ENCODE measurements around the gene ENDOG.

The ENDOG gene

DNA sequence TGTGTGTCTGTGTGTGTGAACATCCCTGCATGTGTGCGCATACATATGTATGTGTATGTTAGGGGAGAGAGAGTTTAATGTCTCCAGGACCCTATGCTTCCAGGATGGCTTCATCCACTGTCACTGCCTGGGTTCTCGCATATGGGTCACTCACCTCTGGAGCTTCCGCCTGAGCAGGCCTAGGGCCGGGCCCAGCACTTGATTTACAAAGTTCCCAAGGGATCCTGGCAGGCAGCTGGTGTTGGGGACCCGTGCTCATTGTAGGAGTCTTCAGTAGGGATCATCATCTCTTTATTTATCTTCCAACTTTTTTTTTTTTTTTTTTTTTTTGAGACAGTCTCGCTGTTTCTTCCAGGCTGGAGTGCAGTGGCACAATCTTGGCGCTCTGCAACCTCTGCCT, 18.2 kb upstream of the ENDOG start:
- no peak for DNase-seq (ENCODE audit: low spot score)

DNA sequence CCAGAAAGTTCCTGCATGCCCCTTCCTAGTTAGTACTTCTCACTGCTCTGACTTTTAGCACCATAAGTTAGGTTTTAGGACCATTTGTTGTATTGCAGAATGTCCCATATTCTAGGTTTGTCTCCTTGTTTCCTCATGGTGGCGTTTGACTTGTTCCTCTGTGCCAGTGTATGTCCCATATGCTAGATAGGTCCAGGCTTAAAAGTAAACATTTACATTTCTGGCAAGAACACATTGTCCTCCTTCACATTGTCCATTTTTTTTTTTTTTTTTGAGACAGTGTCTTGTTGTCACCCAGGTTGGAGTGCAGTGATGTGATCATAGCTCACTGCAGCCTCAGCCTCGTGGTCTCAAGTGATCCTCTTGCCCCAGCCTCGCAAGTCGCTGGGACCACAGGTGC, 15.8 kb upstream of the ENDOG start:
- DNase-seq (ENCODE audit: low spot score): no peak

- DNase-seq (ENCODE audit: low spot score): no peak
Measured at GRCh38 chr9:128805661-128806060, 12.6 kb upstream of the ENDOG start.

- DNase-seq (ENCODE audit: low spot score): no peak
Measured at GRCh38 chr9:128807827-128808226, 10.5 kb upstream of the ENDOG start.

- no peak for DNase-seq (ENCODE audit: low spot score)
Measured at GRCh38 chr9:128808543-128808942, 9.8 kb upstream of the ENDOG start.

DNA sequence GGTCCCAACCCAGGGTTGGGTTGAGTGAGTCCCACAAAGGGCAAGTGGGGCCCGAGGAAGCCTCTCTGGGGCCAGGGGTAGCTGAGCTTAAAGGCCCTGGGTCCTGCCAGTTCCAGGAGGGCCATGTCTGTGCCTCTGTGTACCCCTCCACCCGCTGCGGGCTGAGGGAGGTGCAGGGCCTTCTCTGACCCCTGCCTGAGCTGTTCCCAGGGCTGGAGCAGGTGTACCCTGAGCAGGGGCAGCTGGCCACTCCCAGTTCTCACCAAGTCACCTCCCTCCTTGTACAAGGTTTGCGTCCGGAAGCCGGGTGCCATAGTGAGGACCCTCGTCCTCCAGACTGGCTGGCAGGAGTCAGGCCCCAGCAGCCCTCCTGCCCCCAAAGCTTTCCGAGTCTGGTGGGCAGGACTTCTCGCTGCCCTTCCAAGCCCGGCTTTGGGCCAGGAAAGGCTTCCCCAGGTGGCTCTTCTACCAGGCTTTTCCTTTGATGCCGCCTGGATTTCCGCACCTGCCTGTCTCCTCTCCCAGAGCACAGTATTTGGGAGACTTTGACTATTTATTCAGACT, 9.2 kb upstream of the ENDOG start:
- DNase-seq (ENCODE audit: low spot score): no peak

DNA sequence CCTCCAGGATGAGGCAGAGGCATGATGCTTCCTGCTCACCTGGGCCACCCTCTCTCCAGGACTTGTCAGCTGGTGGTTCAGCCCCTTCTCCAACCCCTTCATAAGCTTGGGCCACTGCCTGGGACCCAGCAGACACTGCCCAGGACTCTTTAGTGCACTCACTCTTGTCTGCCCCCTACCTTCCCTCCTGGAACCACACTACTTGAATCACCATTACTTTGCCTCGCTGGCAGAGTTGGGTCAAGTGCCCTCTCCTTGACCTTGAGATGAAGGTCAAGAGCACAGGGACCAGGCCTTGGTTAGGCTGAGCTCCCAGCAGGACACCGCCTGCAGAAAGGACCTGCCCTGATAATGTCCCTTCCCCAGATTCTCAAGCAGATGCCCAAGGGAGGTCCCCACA, 8.5 kb upstream of the ENDOG start:
- DNase-seq (ENCODE audit: low spot score): no peak

- no peak for DNase-seq (ENCODE audit: low spot score)
Measured at GRCh38 chr9:128810873-128811272, 7.4 kb upstream of the ENDOG start.

- DNase-seq (ENCODE audit: low spot score): no peak
Measured at GRCh38 chr9:128818839-128819715, 777 bp downstream of the ENDOG start.

DNA sequence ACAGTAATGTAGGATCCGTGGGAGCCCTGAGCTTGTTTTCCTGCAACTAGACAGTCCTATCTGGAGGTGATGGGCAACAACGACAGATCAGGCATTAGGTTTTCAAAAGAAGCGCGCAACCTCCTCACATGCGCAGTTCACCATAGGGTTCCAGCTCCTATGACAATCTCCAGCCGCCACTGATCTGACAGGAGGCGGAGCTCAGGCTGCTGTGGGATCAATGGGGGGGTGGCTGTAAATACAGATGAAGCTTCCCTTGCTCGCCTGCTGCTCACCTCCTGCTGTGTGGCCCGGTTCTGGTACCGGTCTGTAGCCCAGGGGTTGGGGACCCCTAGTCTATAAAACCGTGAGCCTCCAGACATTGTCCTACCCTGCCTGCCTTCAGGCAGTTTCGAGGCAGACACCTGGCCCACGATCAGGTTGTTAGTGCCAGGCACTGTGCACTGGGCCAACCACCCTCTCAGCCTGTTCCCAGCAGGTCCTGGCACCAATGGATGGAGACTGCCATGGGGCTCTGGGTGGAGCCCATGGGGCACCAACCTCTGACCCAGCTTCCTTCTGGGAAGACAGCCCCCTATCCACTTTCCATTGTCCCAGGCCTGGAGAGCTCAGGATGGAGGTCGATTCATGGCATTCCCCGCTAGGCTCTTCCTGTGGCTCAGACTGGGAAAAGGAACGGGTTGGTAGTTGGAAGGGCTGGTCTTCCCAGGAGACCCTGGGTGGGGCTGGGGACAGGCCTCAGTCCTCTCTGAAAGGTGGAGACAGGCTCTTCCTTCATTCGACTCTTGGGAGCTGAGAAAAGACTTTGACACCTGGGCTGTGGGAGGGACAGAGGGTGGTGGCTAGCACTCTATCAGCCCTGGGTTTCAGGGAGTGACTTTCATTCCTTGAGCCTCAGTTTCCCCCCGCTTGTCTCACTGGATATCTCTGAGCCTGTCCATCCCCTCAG, 1.7 kb downstream of the ENDOG start:
- DNase-seq (ENCODE audit: low spot score): no peak

GRCh38 chr9:128820665-128821583, 2.6 kb downstream of the ENDOG start:
- DNase-seq (ENCODE audit: low spot score): no peak

DNA sequence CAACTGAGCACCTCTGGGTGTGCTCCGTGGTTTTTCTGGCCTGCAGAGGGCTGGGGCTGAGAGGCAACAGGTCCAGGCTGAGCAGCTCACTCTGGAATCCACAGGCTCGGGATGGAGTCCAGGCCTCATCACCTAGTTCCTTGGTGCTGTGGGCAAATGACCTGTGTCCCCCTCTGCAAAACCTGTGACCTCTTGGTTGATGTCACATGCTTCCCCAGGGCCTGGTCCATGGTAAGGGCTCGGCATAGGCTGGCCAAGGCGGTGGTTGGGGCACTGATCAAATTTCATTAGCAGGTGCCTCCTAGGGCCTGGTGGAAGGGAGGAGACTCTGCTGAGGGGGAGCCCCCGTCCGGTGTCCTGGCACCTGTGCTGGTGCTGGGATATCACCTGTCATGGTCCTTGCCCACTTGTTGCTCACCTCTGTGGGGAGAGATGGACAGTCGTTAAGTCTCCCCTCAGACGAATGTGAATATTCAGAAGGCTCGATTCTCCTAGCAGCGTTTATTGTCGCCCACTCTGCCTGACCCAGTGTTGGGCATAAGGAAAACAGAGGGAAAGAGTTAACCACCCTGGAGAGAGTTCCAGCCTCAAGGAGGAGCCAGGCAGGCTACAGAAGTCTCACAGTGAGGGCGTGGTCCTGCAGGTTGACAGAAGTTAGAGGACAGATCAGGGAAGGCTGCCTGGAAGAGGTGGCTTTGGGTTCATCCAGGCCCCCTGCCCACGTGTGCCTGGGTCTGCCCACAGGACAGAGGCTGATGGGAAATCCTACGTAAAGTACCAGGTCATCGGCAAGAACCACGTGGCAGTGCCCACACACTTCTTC, 3.5 kb downstream of the ENDOG start:
- no peak for DNase-seq (ENCODE audit: low spot score)

DNA sequence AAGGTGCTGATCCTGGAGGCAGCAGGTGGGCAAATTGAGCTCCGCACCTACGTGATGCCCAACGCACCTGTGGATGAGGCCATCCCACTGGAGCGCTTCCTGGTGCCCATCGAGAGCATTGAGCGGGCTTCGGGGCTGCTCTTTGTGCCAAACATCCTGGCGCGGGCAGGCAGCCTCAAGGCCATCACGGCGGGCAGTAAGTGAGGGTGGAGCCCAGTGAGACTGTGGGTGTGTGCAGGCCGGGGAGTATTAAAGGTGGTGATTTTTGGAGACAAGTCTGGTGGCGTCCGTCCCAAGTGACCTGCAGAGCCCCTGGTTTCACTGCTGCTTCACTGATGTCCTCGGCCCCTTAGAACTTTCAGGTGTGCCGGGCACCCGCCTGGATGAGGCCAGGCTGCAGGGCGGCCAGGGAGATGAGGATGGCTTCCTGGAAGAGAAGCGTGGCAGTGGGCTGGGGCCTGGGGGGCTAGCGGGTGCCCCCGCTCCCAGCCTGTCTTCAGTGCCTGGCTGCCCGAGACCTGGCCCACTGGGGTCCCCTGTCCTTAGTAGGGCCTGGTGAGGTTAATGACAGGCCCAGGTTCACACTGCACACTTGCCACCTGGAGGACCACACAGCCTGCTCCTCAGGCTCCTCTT, 4.2 kb downstream of the ENDOG start:
- no peak for DNase-seq (ENCODE audit: low spot score)

DNA sequence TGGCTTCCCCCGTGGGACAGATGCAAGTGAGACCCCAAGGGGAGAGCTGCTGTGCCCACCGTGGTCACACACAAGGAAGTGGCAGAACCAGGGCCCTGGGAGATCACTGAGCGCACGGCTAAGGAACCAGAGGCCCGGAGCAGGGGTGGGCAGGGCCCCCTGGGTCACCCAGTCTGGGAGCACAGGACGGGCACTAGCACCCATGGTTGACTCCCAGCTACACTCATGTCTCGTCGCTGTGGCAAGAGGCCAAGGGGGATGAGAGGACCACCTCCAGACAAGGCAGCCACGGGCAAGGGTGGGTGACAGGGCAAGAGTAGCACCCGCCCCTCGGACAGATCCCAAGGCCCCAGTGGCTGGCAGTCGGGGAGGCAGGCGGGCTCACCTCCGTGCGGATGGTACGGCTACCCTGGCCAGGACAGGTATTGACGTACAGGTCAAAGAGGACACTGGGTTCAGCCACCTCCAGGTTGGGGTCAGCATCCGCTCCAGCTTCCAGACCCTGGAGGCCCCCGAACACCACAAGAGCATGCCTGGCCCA, 5.1 kb downstream of the ENDOG start:
- no peak for DNase-seq (ENCODE audit: low spot score)

DNA sequence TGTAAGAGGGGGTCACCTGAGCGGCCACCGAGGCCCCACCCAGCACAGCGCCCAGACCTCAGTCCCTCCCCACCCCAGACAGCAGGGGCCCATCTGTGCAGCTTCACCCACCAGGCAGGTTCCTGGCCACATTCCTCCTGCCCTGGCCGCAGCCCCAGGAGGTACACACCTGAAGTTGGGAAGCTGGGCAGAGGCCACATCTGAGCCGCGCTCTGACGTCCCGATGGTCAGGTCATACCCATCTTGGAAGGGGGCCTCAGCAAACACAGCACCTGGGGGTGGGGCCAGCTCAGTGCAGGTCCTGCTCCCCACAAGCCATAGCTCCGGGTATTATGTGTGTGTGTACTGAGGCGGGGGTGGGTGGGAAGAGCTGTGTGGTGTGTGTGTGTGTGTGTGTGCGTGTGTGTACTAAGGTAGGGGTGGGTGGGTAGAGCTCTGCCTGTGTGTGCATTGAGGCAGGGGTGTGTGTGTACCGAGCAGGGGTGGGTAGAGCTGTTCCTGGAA, 5.7 kb downstream of the ENDOG start:
- no peak for DNase-seq (ENCODE audit: low spot score)

- DNase-seq (ENCODE audit: low spot score): no peak
Measured at GRCh38 chr9:128824911-128825310, 6.6 kb downstream of the ENDOG start.

DNA sequence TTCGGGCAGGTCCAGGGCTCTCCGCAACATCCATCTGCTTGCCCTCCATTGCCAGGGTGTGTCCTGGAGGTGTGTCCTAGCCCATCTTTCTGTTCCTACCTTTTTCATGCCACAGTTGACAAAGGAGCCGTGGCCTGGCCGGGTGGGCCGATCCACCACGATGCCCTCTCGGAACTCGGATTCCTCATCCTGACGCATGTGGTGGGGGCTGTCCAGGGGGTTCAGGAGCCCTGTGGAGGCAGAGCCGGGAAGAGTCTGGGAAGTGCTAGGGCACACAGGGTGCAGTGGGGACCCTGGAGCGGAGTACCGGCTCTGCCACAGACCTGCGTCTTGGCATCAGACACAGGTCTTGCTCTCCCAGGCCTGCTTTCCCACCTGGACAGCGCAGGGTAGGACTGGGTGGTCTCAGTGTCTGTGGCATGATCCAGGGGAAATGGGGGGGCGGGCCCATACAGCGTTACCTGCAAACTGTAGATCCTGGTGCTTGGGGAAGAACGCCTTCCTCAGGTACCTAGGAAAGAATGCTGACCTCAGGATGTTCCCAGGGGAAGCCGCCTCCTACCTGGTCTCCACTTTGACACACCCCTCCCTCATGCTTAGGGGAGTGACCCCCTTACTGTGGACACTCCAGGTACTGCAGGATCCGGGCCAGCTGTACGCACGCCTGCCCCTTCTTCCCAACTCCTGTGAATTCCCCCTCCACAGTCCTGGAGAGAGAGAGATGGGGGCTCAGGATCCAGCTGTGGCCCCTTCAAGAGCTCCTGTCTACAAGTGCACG, 7.8 kb downstream of the ENDOG start:
- no peak for DNase-seq (ENCODE audit: low spot score)

DNA sequence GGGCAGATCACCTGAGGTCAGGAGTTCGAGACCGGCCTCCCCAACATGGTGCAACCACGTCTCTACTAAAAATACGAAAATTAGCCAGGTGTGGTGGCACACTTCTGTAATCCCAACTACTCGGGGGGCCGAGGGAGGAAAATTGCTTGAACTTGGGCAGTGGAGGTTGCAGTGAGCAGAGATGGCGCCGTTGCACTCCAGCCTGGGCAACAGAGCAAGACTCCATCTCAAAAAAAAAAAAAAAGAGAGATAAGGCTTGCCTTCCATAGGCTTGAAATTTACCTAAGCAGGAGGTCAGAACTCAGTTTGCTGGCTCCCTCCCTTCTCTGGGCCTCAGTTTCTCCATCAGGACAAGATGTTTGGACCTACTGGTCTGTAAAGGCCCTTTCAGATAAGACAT, 10.0 kb downstream of the ENDOG start:
- DNase-seq (ENCODE audit: low spot score): no peak
